Spleen (tissue), 7 donors: ENCODE data around the gene LRFN2.

Experiments
- CTCF ChIP-seq, 11 experiments: fragments of 200-600 bp in 7 of 11; fragments of 450-650 bp in 4 of 11; sonication (generic) in 4 of 11; IDR thresholded peaks in 8 of 11; conservative IDR thresholded peaks in 3 of 11; 1 replicate in 7 of 11; 2 replicates in 4 of 11; pipeline versions ENCODE4 v1.4.0 to v1.8.0; 2016 to 2021; ENCODE audit warnings: antibody characterized with exemption in 11 of 11, inconsistent platforms in 4 of 11, mild to moderate bottlenecking in 1 of 11
- POLR2AphosphoS5 ChIP-seq, 3 donors: sonication (generic); formaldehyde crosslinking; IDR thresholded peaks; one replicate each; pipeline ENCODE4 v1.5.1; 2017; ENCODE audit warnings: antibody characterized with exemption in 3 of 3
- donor health status: DM: no; HTN: no; CAD: no; lungs with moderate emphysema.
- donor health status: DM: no; HTN: no; CAD: no.
- donor health status: DM: no; HTN: no; CAD: no.

- TF ChIP-seq POLR2AphosphoS5 (IDR thresholded peaks at IDR 0.05) (no peak), CTCF (IDR thresholded peaks at IDR 0.05 in 8 of 11, conservative IDR thresholded peaks at IDR 0.05 in 3 of 11) (no peak)
Observed at GRCh38 chr6:40389254-40389653, 197.9 kb downstream of the LRFN2 start.
